Measurements from ENCODE around the gene CCDC33.

DNA sequence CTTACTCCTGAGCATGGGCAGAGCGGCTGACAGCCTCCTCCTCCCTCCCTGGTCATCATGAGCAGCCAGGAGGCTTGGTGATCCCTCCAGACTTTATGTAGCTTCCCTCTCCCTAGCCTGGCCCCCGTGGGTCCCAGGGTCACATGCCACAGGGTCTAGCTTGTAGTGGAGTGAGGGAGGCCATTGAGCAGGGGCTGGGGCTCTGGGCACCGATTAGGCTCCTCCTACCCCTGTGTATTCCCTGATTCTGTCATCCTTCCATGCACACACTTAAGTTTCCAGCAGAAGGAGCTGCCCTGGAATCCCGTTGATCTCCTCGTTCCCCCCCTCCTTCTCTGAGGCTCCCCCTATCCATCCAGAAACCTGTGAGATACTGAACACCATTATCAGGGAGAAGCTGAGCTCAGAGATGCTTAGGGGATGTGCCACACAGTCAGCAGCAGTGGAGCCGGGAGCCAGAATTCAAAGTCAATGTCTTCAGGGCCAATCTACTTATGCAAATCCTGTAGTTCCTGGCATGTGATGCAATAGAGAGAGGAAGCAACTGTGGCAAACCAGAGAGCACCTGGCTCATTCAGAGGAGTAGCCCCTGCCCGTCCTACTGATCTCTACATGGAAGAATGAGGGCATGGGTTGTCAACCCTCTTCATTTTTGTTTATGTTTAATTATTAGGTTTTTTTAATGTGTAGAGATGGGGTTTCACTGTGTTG is 17.2 kb downstream of the CCDC33 start:
- TF ChIP-seq ZBTB33 (IDR thresholded peaks at IDR 0.05; ENCODE audit: borderline replicate concordance, low read depth) (no peak), JUND (IDR thresholded peaks at IDR 0.05) (no peak), POLR2AphosphoS5 (IDR thresholded peaks at IDR 0.05; ENCODE audit: low read depth, low read length) (no peak), EP300 (IDR thresholded peaks at IDR 0.05; ENCODE audit: borderline replicate concordance in 1 of 2, low read depth in 1 of 2, low read length in 1 of 2) (no peak)
- TF ChIP-seq, protein P1, sequence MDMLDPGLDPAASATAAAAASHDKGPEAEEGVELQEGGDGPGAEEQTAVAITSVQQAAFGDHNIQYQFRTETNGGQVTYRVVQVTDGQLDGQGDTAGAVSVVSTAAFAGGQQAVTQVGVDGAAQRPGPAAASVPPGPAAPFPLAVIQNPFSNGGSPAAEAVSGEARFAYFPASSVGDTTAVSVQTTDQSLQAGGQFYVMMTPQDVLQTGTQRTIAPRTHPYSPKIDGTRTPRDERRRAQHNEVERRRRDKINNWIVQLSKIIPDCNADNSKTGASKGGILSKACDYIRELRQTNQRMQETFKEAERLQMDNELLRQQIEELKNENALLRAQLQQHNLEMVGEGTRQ (IDR thresholded peaks at IDR 0.05; ENCODE audit: borderline replicate concordance, low read depth, low read length) = no peak
- TF ChIP-seq, protein P2, sequence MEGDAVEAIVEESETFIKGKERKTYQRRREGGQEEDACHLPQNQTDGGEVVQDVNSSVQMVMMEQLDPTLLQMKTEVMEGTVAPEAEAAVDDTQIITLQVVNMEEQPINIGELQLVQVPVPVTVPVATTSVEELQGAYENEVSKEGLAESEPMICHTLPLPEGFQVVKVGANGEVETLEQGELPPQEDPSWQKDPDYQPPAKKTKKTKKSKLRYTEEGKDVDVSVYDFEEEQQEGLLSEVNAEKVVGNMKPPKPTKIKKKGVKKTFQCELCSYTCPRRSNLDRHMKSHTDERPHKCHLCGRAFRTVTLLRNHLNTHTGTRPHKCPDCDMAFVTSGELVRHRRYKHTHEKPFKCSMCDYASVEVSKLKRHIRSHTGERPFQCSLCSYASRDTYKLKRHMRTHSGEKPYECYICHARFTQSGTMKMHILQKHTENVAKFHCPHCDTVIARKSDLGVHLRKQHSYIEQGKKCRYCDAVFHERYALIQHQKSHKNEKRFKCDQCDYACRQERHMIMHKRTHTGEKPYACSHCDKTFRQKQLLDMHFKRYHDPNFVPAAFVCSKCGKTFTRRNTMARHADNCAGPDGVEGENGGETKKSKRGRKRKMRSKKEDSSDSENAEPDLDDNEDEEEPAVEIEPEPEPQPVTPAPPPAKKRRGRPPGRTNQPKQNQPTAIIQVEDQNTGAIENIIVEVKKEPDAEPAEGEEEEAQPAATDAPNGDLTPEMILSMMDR (IDR thresholded peaks at IDR 0.05) = no peak
